Measurements from ENCODE around the gene POU3F4. TPM values are rescaled to one million over a fixed set of nuclear protein-coding genes. Genes with fewer than 3 reads are reported as not detected.

Gene POU3F4
- not detected for polyA plus RNA-seq

DNA sequence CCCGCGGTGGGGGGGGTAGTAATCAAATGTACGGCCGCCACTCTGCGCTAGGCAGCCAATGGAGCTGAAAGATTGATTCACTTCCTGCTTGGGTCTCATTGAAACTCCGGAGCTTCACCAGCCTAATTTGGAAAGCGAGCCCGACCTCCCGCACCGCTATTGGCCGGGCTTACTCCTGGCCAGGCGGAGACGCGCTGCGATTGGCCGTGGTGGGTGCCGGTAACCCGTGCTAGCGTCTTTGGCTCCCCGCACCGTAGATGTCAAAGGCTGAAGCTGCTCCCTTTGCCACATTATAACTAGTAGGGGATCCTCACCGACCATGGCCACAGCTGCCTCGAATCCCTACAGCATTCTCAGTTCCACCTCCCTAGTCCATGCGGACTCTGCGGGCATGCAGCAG is at the start of gene POU3F4:
POU3F4 (plus strand) TSS at position 285 of the 400 bp plus-strand sequence; CDS start at position 320, 35 bp downstream.
- Histone ChIP-seq H3K9me3 (ENCODE audit: control insufficient read depth in 2 of 2, insufficient read depth in 1 of 2, low read depth in 1 of 2, low read length in 1 of 2) (peaks cover 9 to 15% of the 10 kb centered on the region in 2 donors), H3K4me1 (ENCODE audit: control insufficient read depth in 2 of 2, insufficient read depth in 2 of 2, low read length in 1 of 2) (peaks cover 0 to 3% of the 10 kb centered on the region in 2 donors), H3K36me3 (ENCODE audit: control insufficient read depth in 2 of 2, insufficient read depth in 2 of 2, low read length in 1 of 2) (no peaks in the 10 kb centered on the region), H3K27ac (ENCODE audit: low read depth in 2 of 2, low read length in 1 of 2) (no peak within 1 kb of the TSS), H3K4me3 (ENCODE audit: low read depth in 1 of 2, low read length in 2 of 2) (no peak within 1 kb of the TSS), H3K27me3 (ENCODE audit: control insufficient read depth in 1 of 2, insufficient read depth in 2 of 2, low read length in 2 of 2) (peaks cover 3 to 4% of the 10 kb centered on the region in 2 donors)
- 8 to 33% methylated on average over 25 of the region's 25 CpGs for WGBS, 2 donors

DNA sequence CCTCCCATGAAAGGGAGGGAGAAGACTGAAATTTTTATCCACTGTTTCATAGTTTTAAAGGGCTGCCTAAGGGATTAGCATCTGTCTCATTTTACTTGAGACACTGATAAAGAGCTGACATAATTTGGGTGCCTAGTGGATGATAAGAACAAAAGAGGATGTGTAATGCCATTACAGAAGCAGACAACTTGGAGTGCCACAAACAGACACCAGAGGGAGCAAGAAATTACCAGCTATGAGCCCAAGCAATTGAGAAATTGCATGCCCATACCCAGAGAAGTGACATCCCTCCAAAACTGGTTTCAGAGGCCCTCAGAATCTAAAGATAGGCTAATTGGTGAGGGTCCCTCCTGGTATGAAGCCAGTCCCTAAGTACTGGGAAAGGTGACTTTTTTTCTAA is 38.5 kb upstream of the POU3F4 start:
- Histone ChIP-seq H3K4me1 (ENCODE audit: control insufficient read depth in 2 of 2, insufficient read depth in 2 of 2, low read length in 1 of 2) (no peaks in the 10 kb centered on the region), H3K4me3 (ENCODE audit: low read depth in 1 of 2, low read length in 2 of 2) (no peak overlapping the region), H3K9me3 (ENCODE audit: control insufficient read depth in 2 of 2, insufficient read depth in 1 of 2, low read depth in 1 of 2, low read length in 1 of 2) (no peaks in the 10 kb centered on the region), H3K27ac (ENCODE audit: low read depth in 2 of 2, low read length in 1 of 2) (no peak overlapping the region), H3K36me3 (ENCODE audit: control insufficient read depth in 2 of 2, insufficient read depth in 2 of 2, low read length in 1 of 2) (no peaks in the 10 kb centered on the region), H3K27me3 (ENCODE audit: control insufficient read depth in 1 of 2, insufficient read depth in 2 of 2, low read length in 2 of 2) (no peaks in the 10 kb centered on the region)

DNA sequence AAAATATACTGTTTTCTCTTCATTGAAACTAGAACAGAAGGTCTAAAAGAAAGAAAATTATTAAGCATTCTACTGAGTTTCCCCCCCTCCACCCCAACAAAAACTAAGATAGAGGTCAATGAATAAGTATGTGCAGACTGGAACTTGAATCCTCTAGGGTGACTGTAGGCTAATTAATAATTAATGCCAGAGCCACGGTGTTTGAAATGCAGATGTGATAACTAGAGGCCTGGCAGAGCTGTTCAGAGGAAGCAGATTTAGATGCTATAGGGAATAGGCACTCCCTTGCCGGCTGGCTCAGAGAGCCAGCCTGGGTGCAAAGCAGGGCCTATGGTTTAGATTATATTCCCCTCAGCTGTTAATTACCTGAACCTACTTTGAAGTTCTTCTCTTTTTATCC is 12.2 kb upstream of the POU3F4 start:
- Histone ChIP-seq H3K27ac (ENCODE audit: low read depth in 2 of 2, low read length in 1 of 2) (no peak overlapping the region), H3K36me3 (ENCODE audit: control insufficient read depth in 2 of 2, insufficient read depth in 2 of 2, low read length in 1 of 2) (no peaks in the 10 kb centered on the region), H3K9me3 (ENCODE audit: control insufficient read depth in 2 of 2, insufficient read depth in 1 of 2, low read depth in 1 of 2, low read length in 1 of 2) (no peaks in the 10 kb centered on the region), H3K27me3 (ENCODE audit: control insufficient read depth in 1 of 2, insufficient read depth in 2 of 2, low read length in 2 of 2) (peaks cover 0 to 3% of the 10 kb centered on the region in 2 donors), H3K4me1 (ENCODE audit: control insufficient read depth in 2 of 2, insufficient read depth in 2 of 2, low read length in 1 of 2) (no peaks in the 10 kb centered on the region), H3K4me3 (ENCODE audit: low read depth in 1 of 2, low read length in 2 of 2) (no peak overlapping the region)
- 40% methylated on average over 2 of the region's 2 CpGs for WGBS, 2 donors

DNA sequence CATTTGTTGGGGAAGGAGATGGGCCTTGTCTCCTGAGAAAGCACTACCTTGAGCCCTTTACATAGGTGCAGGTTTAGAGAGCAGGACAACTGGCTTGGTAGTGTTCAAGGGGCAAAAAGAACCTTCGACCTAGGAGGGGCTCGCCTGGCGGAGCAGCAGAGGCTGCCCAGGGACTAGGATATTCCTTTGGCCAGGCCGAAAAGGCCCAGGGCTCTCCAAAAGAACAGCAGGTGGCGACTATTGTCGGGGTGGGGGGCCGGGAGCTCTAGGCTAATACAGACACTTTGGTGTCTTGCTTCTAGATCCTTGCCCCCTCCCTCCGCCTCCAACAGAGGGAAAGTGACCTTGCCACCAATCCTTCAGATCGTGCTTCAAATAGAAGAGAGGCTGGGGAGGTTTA is 7.1 kb upstream of the POU3F4 start:
- H3K4me3 ChIP-seq (ENCODE audit: low read depth in 1 of 2, low read length in 2 of 2), result no peak overlapping the region
- no peaks in the 10 kb centered on the region for H3K4me1 ChIP-seq (ENCODE audit: control insufficient read depth in 2 of 2, insufficient read depth in 2 of 2, low read length in 1 of 2)
- H3K27ac ChIP-seq (ENCODE audit: low read depth in 2 of 2, low read length in 1 of 2), result no peak overlapping the region
- WGBS, 2 donors, result 17 to 31% methylated on average over 9 of the region's 9 CpGs
- no peaks in the 10 kb centered on the region for H3K9me3 ChIP-seq (ENCODE audit: control insufficient read depth in 2 of 2, insufficient read depth in 1 of 2, low read depth in 1 of 2, low read length in 1 of 2)
- H3K27me3 ChIP-seq (ENCODE audit: control insufficient read depth in 1 of 2, insufficient read depth in 2 of 2, low read length in 2 of 2), result peaks cover 0 to 8% of the 10 kb centered on the region in 2 donors
- no peaks in the 10 kb centered on the region for H3K36me3 ChIP-seq (ENCODE audit: control insufficient read depth in 2 of 2, insufficient read depth in 2 of 2, low read length in 1 of 2)

DNA sequence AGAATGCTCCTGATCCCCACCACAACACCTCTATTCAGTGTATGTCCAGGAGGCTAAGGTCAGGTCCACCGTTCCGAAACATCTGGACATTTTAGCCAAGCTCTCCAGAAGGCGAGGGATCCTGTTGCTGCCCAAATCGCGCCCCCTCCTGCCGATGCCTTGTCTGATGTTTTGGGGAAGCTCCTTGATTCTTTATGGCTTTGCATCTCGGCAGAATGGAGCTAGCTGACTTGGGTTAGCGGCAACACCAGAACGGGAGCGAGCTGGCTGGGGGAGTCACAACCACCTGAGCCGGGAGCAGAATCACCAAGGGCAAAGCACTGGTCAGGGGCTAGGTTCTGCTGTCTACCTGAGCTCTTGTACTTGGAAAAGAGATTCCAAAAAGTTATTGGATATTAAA is 6.6 kb upstream of the POU3F4 start:
- Histone ChIP-seq H3K36me3 (ENCODE audit: control insufficient read depth in 2 of 2, insufficient read depth in 2 of 2, low read length in 1 of 2) (no peaks in the 10 kb centered on the region), H3K4me1 (ENCODE audit: control insufficient read depth in 2 of 2, insufficient read depth in 2 of 2, low read length in 1 of 2) (no peaks in the 10 kb centered on the region), H3K4me3 (ENCODE audit: low read depth in 1 of 2, low read length in 2 of 2) (no peak overlapping the region), H3K9me3 (ENCODE audit: control insufficient read depth in 2 of 2, insufficient read depth in 1 of 2, low read depth in 1 of 2, low read length in 1 of 2) (no peaks in the 10 kb centered on the region), H3K27me3 (ENCODE audit: control insufficient read depth in 1 of 2, insufficient read depth in 2 of 2, low read length in 2 of 2) (peaks cover 0 to 8% of the 10 kb centered on the region in 2 donors), H3K27ac (ENCODE audit: low read depth in 2 of 2, low read length in 1 of 2) (no peak overlapping the region)
- 12 to 29% methylated on average over 11 of the region's 11 CpGs for WGBS, 2 donors

DNA sequence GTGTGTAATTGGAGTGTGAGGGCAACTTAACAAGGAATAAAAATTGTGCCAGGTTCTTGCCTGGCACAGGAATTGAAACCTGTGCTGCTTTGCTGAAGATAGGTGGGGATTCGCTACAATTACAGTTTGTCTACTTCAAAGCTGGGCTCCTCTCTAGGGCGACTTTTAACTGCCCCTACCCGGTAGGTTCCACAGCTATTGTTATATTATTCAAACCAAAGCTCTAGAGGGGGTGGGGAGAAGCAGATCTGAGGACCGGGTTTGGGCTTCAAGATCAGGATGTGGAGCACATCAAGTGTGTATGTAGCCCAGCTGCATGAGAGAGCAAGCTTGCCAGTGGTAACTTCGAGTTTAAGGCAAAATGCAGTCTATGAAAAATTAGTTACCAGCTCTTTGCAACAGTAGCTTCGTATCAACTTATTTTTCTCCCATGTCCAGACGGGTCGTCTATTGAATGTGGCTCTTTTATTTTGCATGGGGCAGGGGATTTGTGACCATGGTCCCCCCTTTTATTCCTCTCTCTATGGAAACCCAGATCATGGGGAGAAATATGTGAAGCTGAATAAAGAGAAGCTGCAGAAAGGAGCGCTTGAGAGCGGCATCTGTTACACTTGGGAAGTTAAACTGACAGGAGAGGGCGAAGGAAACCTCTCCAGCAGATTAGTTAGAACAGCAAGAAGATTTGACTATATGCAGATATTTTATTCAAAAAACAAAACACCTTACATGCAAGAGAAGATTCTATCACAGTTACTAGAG is 3.2 kb upstream of the POU3F4 start:
- Histone ChIP-seq H3K4me3 (ENCODE audit: low read depth in 1 of 2, low read length in 2 of 2) (no peak overlapping the region), H3K9me3 (ENCODE audit: control insufficient read depth in 2 of 2, insufficient read depth in 1 of 2, low read depth in 1 of 2, low read length in 1 of 2) (peaks cover 8 to 9% of the 10 kb centered on the region in 2 donors), H3K27me3 (ENCODE audit: control insufficient read depth in 1 of 2, insufficient read depth in 2 of 2, low read length in 2 of 2) (peaks cover 2 to 11% of the 10 kb centered on the region in 2 donors)

DNA sequence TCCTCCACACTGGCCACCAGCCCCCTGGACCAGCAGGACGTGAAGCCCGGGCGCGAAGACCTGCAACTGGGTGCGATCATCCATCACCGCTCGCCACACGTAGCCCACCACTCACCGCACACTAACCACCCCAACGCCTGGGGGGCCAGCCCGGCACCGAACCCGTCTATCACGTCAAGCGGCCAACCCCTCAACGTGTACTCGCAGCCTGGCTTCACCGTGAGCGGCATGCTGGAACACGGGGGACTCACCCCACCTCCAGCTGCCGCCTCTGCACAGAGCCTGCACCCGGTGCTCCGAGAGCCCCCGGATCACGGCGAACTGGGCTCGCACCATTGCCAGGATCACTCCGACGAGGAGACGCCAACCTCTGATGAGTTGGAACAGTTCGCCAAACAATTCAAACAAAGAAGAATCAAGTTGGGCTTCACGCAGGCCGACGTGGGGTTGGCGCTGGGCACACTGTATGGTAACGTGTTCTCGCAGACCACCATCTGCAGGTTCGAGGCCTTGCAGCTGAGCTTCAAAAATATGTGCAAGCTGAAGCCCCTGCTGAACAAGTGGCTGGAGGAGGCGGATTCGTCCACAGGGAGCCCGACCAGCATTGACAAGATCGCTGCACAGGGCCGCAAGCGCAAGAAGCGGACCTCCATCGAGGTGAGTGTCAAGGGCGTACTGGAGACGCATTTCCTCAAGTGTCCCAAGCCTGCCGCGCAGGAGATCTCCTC is 600 bp downstream of the POU3F4 start:
- Histone ChIP-seq H3K4me1 (ENCODE audit: control insufficient read depth in 2 of 2, insufficient read depth in 2 of 2, low read length in 1 of 2) (peaks cover 0 to 3% of the 10 kb centered on the region in 2 donors), H3K27me3 (ENCODE audit: control insufficient read depth in 1 of 2, insufficient read depth in 2 of 2, low read length in 2 of 2) (peaks cover 3 to 4% of the 10 kb centered on the region in 2 donors), H3K36me3 (ENCODE audit: control insufficient read depth in 2 of 2, insufficient read depth in 2 of 2, low read length in 1 of 2) (no peaks in the 10 kb centered on the region), H3K4me3 (ENCODE audit: low read depth in 1 of 2, low read length in 2 of 2) (no peak overlapping the region), H3K9me3 (ENCODE audit: control insufficient read depth in 2 of 2, insufficient read depth in 1 of 2, low read depth in 1 of 2, low read length in 1 of 2) (peaks cover 9 to 15% of the 10 kb centered on the region in 2 donors), H3K27ac (ENCODE audit: low read depth in 2 of 2, low read length in 1 of 2) (no peak overlapping the region)
- WGBS, 2 donors, result 11 to 39% methylated on average over 50 of the region's 50 CpGs

More for the DNA sequence above, 3.2 kb upstream of the POU3F4 start:
- H3K4me1 ChIP-seq (ENCODE audit: control insufficient read depth in 2 of 2, insufficient read depth in 2 of 2, low read length in 1 of 2), result peaks cover 0 to 3% of the 10 kb centered on the region in 2 donors
- 7 to 14% methylated on average over 11 of the region's 11 CpGs for WGBS, 2 donors
- no peak overlapping the region for H3K27ac ChIP-seq (ENCODE audit: low read depth in 2 of 2, low read length in 1 of 2)
- no peaks in the 10 kb centered on the region for H3K36me3 ChIP-seq (ENCODE audit: control insufficient read depth in 2 of 2, insufficient read depth in 2 of 2, low read length in 1 of 2)

DNA sequence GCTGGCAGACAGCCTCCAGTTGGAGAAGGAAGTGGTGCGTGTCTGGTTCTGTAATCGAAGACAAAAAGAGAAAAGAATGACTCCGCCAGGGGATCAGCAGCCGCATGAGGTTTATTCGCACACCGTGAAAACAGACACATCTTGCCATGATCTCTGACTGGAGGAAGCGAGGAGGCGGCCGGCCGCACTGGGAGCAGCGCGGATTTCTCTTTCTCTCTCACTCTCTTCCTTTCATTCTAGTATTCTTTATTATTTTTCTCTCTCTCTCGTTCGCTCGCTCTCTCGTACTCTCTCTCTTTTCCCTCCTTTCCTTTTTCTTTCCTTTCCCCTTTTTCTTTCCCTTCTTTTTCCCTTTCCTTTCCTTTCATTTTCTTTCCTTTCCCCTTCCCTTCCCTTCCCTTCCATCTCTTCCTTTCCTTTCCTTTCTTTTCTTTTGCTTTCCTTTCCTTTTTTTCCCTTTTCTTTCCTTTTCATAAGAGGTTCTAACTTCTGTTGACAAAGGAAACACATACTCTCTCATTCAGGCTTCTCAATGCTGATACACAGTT is 1.2 kb downstream of the POU3F4 start:
- H3K9me3 ChIP-seq (ENCODE audit: control insufficient read depth in 2 of 2, insufficient read depth in 1 of 2, low read depth in 1 of 2, low read length in 1 of 2), result peaks cover 9 to 15% of the 10 kb centered on the region in 2 donors
- H3K36me3 ChIP-seq (ENCODE audit: control insufficient read depth in 2 of 2, insufficient read depth in 2 of 2, low read length in 1 of 2), result no peaks in the 10 kb centered on the region
- no peak overlapping the region for H3K27ac ChIP-seq (ENCODE audit: low read depth in 2 of 2, low read length in 1 of 2)
- peaks cover 3 to 4% of the 10 kb centered on the region in 2 donors for H3K27me3 ChIP-seq (ENCODE audit: control insufficient read depth in 1 of 2, insufficient read depth in 2 of 2, low read length in 2 of 2)
- H3K4me1 ChIP-seq (ENCODE audit: control insufficient read depth in 2 of 2, insufficient read depth in 2 of 2, low read length in 1 of 2), result peaks cover 0 to 3% of the 10 kb centered on the region in 2 donors
- H3K4me3 ChIP-seq (ENCODE audit: low read depth in 1 of 2, low read length in 2 of 2), result no peak overlapping the region
- WGBS, 2 donors, result 9 to 35% methylated on average over 16 of the region's 16 CpGs

DNA sequence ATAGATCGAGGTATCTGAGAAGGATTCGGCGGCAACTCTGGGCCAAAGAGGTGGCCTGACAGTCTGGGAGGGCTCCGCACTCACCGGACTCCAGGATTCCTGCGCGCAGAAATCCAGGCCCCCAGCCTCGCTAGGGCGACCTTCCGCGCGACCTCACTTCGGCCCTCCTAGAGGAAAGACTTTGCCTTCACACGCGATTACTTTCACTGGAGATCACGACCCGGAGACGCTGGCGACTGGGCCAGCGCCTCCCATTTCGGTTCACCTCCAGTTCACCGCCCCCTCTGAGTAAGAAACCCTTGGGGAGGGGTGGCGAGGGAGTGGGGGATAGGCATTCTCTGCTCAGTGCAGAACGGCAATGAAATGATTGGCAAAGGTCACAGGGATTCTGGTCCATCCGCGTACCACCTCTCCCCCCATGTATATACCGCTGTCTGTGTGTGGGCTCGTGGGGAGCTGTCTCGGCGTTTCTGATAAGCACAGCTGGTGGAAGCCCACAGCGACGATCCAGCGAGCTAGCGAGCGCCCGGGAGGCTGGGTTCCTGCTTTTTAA is 2.5 kb downstream of the POU3F4 start:
- no peaks in the 10 kb centered on the region for H3K36me3 ChIP-seq (ENCODE audit: control insufficient read depth in 2 of 2, insufficient read depth in 2 of 2, low read length in 1 of 2)
- peaks cover 9 to 15% of the 10 kb centered on the region in 2 donors for H3K9me3 ChIP-seq (ENCODE audit: control insufficient read depth in 2 of 2, insufficient read depth in 1 of 2, low read depth in 1 of 2, low read length in 1 of 2)
- 6 to 24% methylated on average over 35 to 36 of the region's 36 CpGs for WGBS, 2 donors
- peak overlapping the region; percentile 5 to 26 for H3K4me3 ChIP-seq (ENCODE audit: low read depth in 1 of 2, low read length in 2 of 2)
- H3K27me3 ChIP-seq (ENCODE audit: control insufficient read depth in 1 of 2, insufficient read depth in 2 of 2, low read length in 2 of 2), result peaks cover 3 to 4% of the 10 kb centered on the region in 2 donors
- H3K4me1 ChIP-seq (ENCODE audit: control insufficient read depth in 2 of 2, insufficient read depth in 2 of 2, low read length in 1 of 2), result peaks cover 0 to 3% of the 10 kb centered on the region in 2 donors
- H3K27ac ChIP-seq (ENCODE audit: low read depth in 2 of 2, low read length in 1 of 2), result no peak overlapping the region

Data from esophagus (tissue), 2 donors.